ENCODE measurements around the gene OR4N2.
"Not testable (repeated sequence)": the region's sequence is repeated elsewhere in the genome, so short reads cannot be mapped to it uniquely, and the experiment has no call there.

The OR4N2 gene, protein sequence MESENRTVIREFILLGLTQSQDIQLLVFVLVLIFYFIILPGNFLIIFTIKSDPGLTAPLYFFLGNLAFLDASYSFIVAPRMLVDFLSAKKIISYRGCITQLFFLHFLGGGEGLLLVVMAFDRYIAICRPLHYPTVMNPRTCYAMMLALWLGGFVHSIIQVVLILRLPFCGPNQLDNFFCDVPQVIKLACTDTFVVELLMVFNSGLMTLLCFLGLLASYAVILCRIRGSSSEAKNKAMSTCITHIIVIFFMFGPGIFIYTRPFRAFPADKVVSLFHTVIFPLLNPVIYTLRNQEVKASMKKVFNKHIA

DNA sequence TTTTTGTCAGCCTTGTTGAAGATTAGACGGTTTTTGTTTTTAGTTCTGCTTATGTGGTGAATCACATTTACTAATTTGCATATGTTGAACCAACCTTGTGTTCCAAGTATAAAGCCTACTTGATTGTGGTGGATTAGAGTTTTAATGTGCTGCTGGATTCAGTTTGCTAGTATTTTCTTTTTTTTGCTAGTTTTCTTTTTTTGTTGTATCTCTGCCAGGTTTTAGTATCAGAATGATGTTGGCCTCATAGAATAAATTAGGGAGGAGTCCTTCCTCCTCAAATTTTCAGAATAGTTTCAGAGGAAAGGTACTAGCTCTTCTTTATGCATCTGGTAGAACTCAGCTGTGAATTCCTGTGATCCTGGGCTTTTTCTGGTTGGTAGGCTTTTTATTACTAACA, at the start of gene OR4N2:
Gene OR4N2, plus strand, starts transcription at position 301 of the 400 bp plus-strand sequence. CDS start 23,679 bp downstream, outside the sequence.
- DNase-seq, result not testable (repeated sequence)

DNA sequence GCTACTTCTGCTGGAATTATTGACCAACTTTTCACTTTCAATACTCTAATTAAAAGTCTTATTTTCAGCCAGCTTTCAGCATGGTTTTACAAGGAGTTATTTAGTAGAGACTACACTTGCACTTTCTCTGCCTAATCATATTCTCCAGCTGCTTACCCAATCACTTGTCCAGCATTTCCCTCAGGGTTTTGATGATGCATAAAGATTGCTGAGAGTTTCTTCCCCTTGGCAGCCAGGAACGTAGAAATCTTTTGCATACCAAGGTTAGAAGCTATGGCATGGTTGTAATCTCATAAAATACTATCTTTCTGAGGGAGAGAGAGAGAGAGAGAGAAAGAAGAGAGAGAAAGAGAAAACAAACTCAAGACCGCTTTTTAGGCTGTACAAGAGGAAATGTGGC, 49.4 kb upstream of the OR4N2 start:
- no peak for DNase-seq

DNA sequence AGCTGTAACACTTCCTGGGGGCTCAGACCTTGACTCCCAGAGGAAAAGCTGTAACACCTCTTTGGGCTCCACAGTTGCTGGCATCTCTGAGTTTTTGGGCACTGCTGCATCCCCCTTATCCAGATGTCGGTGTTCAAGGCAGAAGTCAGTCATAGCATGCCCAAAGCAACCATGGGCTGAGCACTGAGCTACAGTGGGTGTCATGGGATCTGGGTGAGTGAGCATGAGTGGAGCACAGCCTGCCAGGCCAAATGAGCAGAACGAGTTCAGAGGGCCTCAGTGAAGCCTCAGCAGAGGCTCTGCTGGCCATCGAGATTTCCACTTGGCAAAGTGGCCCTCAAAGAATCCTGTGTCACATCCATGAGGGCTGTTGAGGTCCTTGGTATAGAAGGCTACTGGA, 32.1 kb upstream of the OR4N2 start:
- not testable (repeated sequence) for DNase-seq

DNA sequence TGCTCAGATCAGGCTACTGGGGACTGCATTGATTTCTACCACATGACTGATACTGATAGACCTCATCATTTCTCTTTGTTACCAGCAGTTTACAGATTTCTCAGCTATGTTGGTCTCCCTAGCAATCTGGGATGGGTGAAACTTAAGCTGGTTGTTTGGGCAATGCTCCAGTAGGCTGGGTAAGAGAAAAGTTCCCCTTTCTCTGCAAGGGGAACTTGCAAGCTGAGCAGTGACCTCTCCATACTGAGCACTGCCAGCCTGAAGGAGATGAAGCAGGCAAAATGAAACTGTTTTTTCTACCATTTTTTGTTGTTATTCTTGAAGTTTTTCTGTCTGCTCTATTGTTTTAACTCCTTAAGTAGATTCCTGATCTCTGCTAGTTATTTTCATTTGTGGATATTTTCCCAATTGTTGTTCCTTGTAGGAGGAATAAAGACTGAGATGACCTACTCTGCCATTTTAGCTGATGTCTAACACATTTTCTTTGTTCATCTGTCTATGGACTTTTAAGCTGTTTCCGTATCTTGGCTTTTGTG, 31.6 kb upstream of the OR4N2 start:
- no peak for DNase-seq

DNA sequence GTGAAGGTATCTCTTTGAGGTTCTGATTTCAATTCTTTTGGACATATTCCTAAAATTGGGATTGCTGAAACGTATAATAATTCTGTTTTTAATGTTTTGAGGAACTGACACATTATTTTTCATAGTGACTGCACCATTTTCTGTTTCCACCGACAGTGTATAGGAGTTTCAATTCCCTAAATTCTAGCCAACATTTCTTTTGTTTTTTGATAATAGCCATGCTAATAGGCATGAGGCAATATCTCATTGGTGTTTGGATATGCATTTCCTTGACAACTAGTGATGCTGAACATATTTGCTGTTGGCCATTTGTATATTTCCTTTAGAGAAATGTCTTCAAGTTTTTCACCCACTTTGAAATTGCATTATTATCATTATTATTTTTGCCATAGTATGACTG, 31.1 kb upstream of the OR4N2 start:
- not testable (repeated sequence) for DNase-seq

DNA sequence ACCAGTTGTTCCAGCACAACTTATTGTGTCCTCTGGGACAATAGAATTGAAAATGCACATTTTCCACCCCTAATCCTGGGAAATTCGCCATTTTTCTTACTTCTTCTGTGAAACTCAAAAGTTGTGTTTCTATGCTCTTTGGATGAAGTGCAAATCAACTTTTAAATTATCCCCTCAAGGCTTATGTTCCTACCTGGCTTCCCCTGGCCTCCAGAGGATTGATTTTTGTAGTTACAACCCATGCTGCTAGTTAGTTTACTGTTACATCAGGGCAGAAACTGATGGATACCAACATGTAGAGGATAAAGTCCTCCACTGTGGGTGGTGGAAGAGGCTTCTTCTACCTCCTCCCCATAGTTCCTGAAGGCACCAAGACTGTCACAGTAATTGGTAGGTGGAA, 30.4 kb upstream of the OR4N2 start, which contains the start of gene OR4M1:
Gene OR4M1, plus strand, starts transcription at position 301 of the 400 bp plus-strand sequence. CDS start 6,819 bp downstream, outside the sequence.
- not testable (repeated sequence) for DNase-seq

DNA sequence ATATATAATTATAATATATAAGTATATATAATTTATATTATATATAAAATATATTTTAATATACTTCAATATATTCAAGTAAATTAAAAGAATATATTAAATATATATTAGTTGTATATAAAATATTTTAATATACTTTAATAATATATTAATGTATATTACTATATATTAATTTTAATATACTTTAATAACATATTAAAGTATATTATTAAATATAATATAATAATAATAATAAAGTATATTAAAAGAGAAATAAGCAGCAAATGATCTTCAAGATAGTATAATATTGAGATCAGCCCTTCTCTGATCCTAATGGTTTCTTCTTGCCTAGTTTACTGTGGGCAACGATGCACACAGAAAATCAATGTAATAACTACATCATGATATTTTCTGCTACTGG, 28.0 kb upstream of the OR4N2 start:
- no peak for DNase-seq

DNA sequence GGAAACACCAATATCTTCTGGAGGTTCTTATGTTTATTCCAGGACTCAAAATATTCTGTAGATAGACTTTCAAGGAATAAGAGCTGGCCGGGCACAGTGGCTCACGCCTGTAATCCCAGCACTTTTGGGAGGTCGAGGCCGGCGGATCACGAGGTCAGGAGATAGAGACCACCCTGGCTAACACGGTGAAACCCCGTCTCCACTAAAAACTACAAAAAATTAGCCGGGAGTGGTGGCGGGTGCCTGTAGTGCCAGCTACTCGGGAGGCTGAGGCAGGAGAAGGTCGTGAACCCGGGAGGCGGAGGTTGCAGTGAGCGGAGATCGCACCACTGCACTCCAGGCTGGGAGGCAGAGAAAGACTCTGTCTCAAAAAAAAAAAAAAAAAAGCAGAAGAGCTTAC, 17.7 kb upstream of the OR4N2 start:
- DNase-seq, result peak; percentile 53

DNA sequence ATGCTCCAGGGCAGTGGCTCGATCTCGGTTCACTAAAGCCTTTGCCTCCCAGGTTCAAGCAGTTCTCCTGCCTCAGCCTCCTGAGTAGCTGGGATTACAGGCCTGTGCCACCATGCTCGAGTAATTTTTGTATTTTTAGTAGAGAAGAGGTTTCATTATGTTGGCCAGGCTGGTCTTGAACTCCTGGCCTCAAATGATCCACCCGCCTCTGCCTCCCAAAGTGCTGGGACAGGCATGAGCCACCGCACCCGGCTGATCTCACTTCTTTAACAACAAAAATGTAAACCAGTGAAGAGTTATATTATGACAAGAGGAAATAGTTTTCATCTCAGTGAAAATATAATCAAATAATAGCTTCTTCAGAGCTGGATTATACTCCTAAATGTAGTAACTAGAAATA, 16.3 kb upstream of the OR4N2 start:
- not testable (repeated sequence) for DNase-seq

DNA sequence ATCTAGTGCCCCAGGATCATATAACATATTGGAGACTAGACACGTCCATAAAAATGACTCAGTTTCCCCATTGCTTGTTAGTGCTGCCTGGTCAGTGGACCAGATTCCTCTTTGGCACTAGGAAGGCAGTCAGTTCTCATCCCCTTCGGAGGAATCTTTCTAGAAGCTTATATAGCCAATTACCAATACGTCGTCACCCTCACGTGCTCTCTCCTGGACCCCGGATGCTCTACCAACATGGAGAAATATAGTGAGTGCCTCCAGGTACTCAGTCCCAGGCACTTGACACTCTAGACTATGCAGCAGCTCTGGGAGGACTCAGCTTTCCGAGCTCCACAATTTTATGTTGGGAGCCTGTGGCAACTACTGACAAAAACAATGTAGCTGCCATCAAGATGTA, 15.4 kb upstream of the OR4N2 start:
- peak; percentile 50 for DNase-seq

DNA sequence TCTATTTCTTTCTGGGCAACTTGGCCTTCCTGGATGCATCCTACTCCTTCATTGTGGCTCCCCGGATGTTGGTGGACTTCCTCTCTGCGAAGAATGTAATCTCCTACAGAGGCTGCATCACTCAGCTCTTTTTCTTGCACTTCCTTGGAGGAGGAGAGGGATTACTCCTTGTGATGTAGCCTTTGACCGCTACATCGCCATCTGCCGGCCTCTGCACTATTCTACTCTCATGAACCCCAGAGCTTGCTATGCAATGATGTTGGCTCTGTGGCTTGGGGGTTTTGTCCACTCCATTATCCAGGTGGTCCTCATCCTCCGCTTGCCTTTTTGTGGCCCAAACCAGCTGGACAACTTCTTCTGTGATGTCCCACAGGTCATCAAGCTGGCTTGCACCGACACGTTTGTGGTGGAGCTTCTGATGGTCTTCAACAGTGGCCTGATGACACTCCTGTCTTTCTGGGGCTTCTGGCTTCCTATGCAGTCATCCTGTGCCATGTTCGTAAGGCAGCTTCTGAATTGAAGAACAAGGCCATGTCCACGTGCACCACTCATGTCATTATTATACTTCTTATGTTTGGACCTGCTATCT, 7.0 kb upstream of the OR4N2 start:
- peak; percentile 58 for DNase-seq

DNA sequence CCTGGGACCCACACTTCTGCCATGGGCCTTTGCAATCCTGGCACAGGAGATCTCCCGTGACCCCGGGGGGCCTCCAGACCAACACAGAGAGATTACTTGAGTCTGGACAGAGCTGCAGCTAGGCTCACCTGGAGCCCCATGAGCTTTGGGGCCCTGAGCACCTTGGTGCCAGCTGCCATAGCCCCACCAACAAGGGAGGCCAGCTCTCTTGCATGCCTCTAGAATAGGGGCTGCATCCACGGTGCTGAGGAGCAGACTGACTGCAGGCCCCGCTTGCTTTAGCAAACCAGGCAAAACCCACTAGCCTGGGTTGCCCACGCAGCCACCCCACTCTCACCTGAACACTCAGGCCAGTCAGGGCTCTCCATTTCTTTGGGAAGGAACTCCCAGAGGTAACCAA, 3.7 kb upstream of the OR4N2 start:
- peak; percentile 63 for DNase-seq

DNA sequence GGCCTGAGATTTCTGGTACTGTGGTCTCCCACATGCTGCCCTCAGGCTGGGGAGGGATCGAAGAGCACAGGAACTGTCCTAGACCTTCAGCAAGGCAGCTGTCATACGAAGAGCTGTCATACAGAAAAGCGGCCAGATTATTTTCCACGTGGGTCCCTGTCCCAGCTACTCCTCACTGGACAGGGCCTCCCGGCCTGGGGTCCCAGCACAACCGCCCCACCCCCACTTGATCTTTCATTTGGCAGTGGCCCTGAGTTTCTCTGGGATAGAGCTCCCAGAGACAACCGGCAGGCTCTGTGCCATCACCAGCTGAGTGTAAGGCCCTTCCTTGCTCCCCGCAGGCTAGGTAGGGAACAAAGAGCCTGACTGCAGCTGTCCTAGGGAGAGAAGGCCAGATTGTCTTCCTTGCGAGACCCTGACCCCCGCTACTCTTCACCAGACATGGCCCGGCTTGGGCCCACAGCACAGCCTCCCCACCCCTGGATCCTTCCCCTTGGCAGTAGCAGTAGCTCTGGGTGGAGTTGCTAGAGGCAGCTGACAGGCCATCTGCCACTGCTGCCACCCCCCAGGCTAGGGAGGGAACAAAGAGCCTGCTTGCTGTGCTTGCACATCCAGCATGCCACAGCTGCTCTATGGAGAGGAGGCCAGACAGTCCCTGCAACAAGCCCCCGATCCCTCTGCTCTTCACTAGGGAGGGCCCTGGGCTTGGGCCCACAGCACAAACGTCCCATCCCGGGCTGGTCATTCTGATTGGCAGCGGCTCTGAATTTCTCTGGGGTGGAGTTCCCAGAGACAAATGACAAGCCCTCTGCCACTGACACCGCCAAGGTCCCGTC, 3.1 kb upstream of the OR4N2 start:
- no peak for DNase-seq

DNA sequence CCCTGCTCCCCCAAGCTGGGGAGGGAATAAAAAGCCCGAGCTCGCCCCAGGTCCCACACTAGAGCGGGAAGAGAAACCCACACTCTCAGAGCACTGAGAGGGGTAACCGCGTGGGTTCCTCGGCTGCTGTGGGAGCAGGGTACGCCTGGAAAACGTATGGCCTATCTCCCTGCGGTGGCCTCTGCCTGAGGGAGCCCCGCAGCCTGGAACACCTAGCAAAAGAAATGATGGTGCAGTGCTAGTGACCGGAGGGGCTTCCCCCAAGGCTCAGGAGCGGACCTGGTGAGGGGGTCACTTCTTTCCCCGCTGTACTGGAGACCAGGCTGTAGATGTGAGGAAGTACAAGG, 2.5 kb upstream of the OR4N2 start:
- no peak for DNase-seq

DNA sequence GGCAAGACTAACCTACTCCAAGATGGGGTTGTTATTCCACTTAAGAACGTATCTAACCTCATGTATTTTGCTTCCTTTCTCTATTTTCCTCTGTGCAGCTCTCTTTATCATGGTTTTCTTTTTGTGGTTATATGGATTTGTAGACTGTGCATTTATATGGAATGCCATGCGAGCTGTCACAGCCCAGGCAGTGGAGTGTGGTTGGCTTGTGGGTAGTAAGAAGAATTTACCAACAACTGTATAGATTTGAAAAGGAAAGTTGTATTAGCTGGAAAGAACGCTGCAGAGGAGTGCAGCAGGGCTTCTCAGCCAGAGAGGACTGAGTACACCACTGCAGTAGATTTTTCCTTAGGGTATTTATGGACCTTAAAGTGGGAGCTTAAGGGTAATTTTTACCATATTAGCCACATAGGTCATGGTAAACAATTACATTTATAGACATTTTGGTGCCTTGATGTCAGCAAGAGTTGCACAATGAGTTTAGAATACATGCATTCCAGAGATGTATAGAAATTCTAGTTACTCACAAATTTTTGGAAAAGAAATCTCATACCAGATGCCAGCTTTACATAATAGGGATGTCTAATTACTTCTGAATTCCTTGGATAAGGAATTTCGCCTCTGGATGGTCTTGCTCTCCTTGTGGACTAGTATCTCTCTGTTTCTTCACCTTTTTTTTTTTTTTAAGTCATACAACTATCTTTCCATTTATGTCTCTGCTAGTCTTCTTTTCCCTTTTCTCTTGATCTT, 9.8 kb downstream of the OR4N2 start:
- DNase-seq, result not testable (repeated sequence)

DNA sequence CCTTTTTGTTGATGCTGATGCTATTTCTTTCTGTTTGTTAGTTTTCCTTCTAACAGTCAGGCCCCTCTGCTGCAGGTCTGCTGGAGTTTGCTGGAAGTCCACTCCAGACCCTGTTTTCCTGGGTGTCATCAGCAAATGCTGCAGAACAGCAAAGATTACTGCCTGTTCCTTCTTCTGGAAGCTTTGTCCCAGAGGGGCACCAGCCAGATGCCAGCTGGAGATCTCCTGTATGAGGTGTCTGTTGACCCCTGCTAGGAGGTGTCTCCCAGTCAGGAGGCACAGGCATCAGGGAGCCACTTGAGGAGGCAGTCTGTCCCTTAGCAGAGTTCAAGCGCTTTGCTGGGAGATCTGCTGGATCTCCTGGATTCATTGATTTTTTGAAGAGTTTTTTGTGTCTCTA, 16.3 kb downstream of the OR4N2 start:
- DNase-seq, result not testable (repeated sequence)

DNA sequence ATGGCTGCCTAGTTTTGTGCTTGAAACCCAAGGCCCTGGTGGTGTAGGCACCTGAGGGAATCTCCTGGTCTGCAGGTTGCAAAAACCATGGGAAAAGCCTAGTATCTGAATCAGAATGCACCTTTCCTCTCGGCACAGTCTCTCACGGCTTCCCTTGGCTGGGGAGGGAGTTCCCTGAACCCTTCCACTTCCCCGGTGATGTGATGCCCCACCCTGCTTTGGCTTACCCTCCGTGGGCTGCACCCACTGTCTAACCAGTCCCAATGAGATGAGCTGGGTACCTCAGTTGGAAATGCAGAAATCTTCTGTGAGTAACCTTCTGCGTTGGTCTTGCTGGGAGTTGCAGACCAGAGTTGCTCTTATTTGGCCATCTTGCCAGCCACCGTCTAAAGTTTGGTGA, 17.4 kb downstream of the OR4N2 start:
- DNase-seq, result not testable (repeated sequence)

DNA sequence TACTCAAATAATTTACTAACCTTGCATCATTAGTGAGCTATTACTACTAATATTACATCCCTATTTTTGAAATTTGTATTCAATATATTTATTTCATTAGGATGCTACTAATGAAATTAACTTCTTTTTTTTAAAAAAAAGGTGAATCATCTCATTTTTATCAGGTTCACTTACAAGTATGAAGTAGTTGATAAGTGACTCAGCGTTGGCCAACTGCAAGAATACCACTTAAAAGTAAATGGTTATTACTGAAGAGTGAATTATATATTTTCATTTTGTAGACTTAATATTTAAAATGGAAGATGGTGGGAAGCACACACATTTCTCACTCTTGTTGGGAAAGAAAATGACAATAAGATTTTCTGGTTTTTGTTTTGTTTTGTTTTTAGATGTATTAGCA, 19.6 kb downstream of the OR4N2 start:
- DNase-seq, result no peak

DNA sequence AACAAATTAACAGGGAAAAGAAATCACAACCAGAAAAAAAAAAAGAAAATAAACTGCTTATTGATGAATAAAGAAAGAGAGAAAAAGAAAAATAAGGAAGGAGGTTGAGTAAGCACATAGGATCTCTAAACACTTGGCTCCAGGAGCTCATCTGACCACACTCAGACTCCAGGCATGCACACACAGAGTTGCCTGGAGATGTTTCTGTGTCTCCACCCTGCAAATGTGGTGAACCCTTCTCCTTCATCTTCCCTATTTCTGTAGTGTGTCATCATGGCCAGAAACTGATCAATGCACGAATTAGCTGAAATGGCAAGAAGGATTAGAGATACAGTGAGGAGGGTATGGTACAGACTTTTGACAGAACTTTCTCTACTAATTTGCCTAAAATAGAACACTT, 20.2 kb downstream of the OR4N2 start:
- no peak for DNase-seq

DNA sequence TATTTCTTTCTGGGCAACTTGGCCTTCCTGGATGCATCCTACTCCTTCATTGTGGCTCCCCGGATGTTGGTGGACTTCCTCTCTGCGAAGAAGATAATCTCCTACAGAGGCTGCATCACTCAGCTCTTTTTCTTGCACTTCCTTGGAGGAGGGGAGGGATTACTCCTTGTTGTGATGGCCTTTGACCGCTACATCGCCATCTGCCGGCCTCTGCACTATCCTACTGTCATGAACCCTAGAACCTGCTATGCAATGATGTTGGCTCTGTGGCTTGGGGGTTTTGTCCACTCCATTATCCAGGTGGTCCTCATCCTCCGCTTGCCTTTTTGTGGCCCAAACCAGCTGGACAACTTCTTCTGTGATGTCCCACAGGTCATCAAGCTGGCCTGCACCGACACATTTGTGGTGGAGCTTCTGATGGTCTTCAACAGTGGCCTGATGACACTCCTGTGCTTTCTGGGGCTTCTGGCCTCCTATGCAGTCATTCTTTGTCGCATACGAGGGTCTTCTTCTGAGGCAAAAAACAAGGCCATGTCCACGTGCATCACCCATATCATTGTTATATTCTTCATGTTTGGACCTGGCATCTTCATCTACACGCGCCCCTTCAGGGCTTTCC, 24.2 kb downstream of the OR4N2 start:
- not testable (repeated sequence) for DNase-seq

DNA sequence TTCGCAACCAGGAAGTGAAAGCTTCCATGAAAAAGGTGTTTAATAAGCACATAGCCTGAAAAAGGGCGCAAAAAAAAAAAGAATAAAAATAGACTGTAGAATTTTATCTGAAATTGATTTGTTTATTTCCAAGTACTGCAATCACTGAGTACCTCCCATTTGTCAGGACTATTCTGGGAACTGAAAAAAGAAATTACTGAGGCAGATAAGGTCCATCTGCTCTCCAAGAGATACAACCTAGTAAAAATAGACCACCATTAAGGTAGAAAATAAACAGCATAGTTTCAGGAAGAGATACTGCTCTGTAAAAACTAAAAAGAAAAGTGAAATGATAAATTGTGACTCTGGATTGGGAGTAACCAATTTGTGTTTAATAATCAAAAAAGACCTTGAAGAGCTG, 24.7 kb downstream of the OR4N2 start:
- no peak for DNase-seq

DNA sequence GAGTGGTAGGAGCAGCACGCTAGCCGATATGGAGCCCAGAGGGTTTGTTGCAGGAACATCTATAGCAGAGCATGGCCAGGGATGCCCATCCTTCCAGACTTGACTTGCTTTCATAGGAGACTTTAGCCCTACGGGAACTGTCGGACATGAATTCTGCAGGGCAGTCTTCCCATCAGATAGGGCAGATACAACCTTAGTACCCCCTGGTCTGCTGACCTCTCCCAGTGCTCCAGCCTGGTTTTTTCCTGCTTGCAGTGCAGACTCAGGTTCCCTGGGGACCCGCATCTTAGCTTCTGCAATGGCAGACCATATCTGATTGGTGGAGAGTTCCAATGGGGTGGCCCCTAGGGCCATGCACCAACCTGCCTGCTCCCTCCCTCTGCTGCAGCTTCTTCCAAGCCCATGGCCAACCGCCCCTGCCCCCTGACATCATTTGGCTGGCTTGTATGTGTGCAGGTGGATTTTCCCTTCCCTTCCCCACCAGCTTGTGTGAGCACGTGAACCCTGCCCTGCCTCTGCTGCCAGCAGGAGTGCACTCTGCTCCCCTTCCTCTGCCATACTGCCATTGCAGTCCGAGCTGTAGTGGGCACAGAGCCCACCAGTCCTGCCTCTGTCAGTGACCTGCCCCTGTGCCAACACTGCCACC, 30.8 kb downstream of the OR4N2 start:
- not testable (repeated sequence) for DNase-seq
